SK-N-SH treated with all-trans-retinoic acid at 6 μM for 48 hours (cell line): Measurements from ENCODE around the gene BRD3.
"Not testable (repeated sequence)": the region's sequence is repeated elsewhere in the genome, so short reads cannot be mapped to it uniquely, and the experiment has no call there.

Experiments
- CSDC2 ChIP-seq: fragments of 250-450 bp; sonication (Bioruptor Pico); IDR thresholded peaks from 2 replicates; pipeline ENCODE4 v1.5.0; 2020; ENCODE audit warnings: mild to moderate bottlenecking, moderate library complexity
- ISL1 ChIP-seq: fragments of 250-450 bp; sonication (Bioruptor Pico); IDR thresholded peaks from 2 replicates; pipeline ENCODE4 v2.1.2; 2022; ENCODE audit warnings: mild to moderate bottlenecking, moderate library complexity
- OSR1 ChIP-seq: fragments of 250-450 bp; sonication (Bioruptor Pico); IDR thresholded peaks from 2 replicates; pipeline ENCODE4 v1.8.0; 2022; ENCODE audit warnings: moderate library complexity, mild to moderate bottlenecking, inconsistent platforms
- PATZ1 ChIP-seq: fragments of 250-450 bp; sonication (Bioruptor Pico); IDR thresholded peaks from 2 replicates; pipeline ENCODE4 v1.8.0; 2020; ENCODE audit warnings: mild to moderate bottlenecking, moderate library complexity, borderline replicate concordance
- RARB ChIP-seq: fragments of 250-450 bp; sonication (Bioruptor Pico); IDR thresholded peaks from 2 replicates; pipeline ENCODE4 v1.8.0; 2021; ENCODE audit warnings: mild to moderate bottlenecking, moderate library complexity
- TOX ChIP-seq: fragments of 250-450 bp; sonication (Bioruptor Pico); IDR thresholded peaks from 2 replicates; pipeline ENCODE4 v1.8.0; 2021; ENCODE audit warnings: mild to moderate bottlenecking, moderate library complexity, borderline replicate concordance
- TSHZ2 ChIP-seq: fragments of 250-450 bp; sonication (Bioruptor Pico); IDR thresholded peaks from 2 replicates; pipeline ENCODE4 v1.5.0; 2020; ENCODE audit warnings: mild to moderate bottlenecking, moderate library complexity
- ZFP3 ChIP-seq: fragments of 250-450 bp; sonication (Bioruptor Pico); IDR thresholded peaks from 2 replicates; pipeline ENCODE4 v1.5.0; 2020; ENCODE audit warnings: mild to moderate bottlenecking, moderate library complexity
- ZFP30 ChIP-seq: fragments of 450-650 bp; formaldehyde crosslinking; IDR thresholded peaks from 2 replicates; pipeline ENCODE4 v1.5.0; 2022; ENCODE audit warnings: mild to moderate bottlenecking, moderate library complexity
- ZNF565 ChIP-seq: fragments of 450-650 bp; formaldehyde crosslinking; conservative IDR thresholded peaks from 2 replicates; pipeline ENCODE4 v1.5.0; 2020; ENCODE audit warnings: low read depth, mild to moderate bottlenecking, moderate library complexity
- ZNF70 ChIP-seq: fragments of 450-650 bp; formaldehyde crosslinking; IDR thresholded peaks from 2 replicates; pipeline ENCODE4 v1.5.0; 2020; ENCODE audit warnings: mild to moderate bottlenecking, moderate library complexity
- ZNF8 ChIP-seq: fragments of 450-650 bp; formaldehyde crosslinking; IDR thresholded peaks from 2 replicates; pipeline ENCODE4 v1.5.0; 2020; ENCODE audit warnings: mild to moderate bottlenecking, moderate library complexity
- TF ChIP-seq, protein P1 (sequence below): fragments of 250-450 bp; sonication (Bioruptor Pico); IDR thresholded peaks from 2 replicates; pipeline ENCODE4 v1.5.1; 2021; ENCODE audit warnings: mild to moderate bottlenecking, moderate library complexity
- TF ChIP-seq, protein P2 (sequence below): fragments of 250-450 bp; sonication (Bioruptor Pico); IDR thresholded peaks from 2 replicates; pipeline ENCODE4 v1.5.1; 2020; ENCODE audit warnings: low read depth, mild to moderate bottlenecking, moderate library complexity

DNA sequence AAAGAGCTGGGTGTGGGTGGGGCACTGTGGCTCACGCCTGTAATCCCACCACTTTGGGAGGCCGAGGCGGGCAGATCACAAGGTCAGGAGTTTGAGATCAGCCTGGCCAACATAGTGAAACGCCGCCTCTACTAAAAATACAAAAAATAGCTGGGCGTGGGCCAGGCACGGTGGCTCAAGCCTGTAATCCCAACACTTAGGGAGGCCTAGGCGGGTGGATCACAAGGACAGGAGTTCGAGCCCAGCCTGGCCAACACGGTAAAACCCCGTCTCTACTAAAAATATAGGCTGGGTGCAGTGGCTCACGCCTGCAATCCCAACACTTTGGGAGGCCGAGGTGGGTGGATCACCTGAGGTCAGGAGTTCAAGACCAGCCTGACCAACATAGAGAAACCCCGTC lies 79.1 kb downstream of the BRD3 start:
- not testable (repeated sequence) for TF ChIP-seq ZFP3 (CRISPR knock-in tag); ZFP30; RARB (CRISPR knock-in tag); OSR1 (CRISPR knock-in tag); ZNF8 (CRISPR knock-in tag); TOX (CRISPR knock-in tag); ZNF565 (CRISPR knock-in tag); TSHZ2 (CRISPR knock-in tag); CSDC2 (CRISPR knock-in tag); ZNF70 (CRISPR knock-in tag); PATZ1 (CRISPR knock-in tag); ISL1 (CRISPR knock-in tag)
- TF ChIP-seq, protein P1, sequence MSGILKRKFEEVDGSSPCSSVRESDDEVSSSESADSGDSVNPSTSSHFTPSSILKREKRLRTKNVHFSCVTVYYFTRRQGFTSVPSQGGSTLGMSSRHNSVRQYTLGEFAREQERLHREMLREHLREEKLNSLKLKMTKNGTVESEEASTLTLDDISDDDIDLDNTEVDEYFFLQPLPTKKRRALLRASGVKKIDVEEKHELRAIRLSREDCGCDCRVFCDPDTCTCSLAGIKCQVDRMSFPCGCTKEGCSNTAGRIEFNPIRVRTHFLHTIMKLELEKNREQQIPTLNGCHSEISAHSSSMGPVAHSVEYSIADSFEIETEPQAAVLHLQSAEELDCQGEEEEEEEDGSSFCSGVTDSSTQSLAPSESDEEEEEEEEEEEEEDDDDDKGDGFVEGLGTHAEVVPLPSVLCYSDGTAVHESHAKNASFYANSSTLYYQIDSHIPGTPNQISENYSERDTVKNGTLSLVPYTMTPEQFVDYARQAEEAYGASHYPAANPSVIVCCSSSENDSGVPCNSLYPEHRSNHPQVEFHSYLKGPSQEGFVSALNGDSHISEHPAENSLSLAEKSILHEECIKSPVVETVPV (CRISPR knock-in tag), result not testable (repeated sequence)
- TF ChIP-seq, protein P2, sequence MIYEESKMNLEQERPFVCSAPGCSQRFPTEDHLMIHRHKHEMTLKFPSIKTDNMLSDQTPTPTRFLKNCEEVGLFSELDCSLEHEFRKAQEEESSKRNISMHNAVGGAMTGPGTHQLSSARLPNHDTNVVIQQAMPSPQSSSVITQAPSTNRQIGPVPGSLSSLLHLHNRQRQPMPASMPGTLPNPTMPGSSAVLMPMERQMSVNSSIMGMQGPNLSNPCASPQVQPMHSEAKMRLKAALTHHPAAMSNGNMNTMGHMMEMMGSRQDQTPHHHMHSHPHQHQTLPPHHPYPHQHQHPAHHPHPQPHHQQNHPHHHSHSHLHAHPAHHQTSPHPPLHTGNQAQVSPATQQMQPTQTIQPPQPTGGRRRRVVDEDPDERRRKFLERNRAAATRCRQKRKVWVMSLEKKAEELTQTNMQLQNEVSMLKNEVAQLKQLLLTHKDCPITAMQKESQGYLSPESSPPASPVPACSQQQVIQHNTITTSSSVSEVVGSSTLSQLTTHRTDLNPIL, result not testable (repeated sequence)
